ENCODE data around the gene TMEM9B. TPM values are rescaled to one million over a fixed set of nuclear protein-coding genes. Genes with fewer than 3 reads are reported as not detected.
A peak's percentile ranks its signal among the peaks of the same experiment; 100 is the strongest.

Gene TMEM9B
- total RNA-seq, 1 experiment from 2014 or later = 30.0 TPM

- no peaks in the 10 kb centered on the region for H3K4me1 Mint-ChIP-seq (ENCODE audit: insufficient read depth, unreplicated experiment)
- no peak for TF ChIP-seq CTCF (IDR thresholded peaks at IDR 0.05; ENCODE audit: unreplicated experiment)
- no TSS peak for BruUV-seq (replicated peaks)
Measured at GRCh38 chr11:8971924-8972316, 7.7 kb upstream of the TMEM9B start.

GRCh38 chr11:8971196-8971923 lies 7.1 kb upstream of the TMEM9B start:
- CTCF ChIA-PET = interaction anchor here (0.7 to 0.8 kb wide), 2 partner anchors 44 to 125 kb away, joined by 3 read pairs; no protein-coding TSS in a partner anchor
- Mint-ChIP-seq H3K27me3 (ENCODE audit: insufficient read depth, unreplicated experiment) (no peaks in the 10 kb centered on the region), H3K9me3 (ENCODE audit: unreplicated experiment) (no peaks in the 10 kb centered on the region), H3K27ac (ENCODE audit: low read depth, unreplicated experiment) (no peak overlapping the region), H3K36me3 (ENCODE audit: insufficient read depth, unreplicated experiment) (no peaks in the 10 kb centered on the region), H3K4me1 (ENCODE audit: insufficient read depth, unreplicated experiment) (no peaks in the 10 kb centered on the region), H3K4me3 (ENCODE audit: unreplicated experiment) (no peak overlapping the region)
- BruUV-seq (replicated peaks) = no TSS peak
- DNase-seq (ENCODE audit: unreplicated experiment) = no peak
- POLR2A ChIA-PET = interaction anchor here (1.0 to 1.3 kb wide), 3 partner anchors 8 to 289 kb away, joined by 3 to 4 read pairs (median 4); partner anchors contain the start of genes RPL27A and TRIM66
- TF ChIP-seq CTCF (IDR thresholded peaks at IDR 0.05; ENCODE audit: unreplicated experiment) = no peak
- intact Hi-C loops (cut with micrococcal nuclease) = no loop called here

More at GRCh38 chr11:8971924-8972316, 7.7 kb upstream of the TMEM9B start:
- DNase-seq (ENCODE audit: unreplicated experiment) = no peak
- Mint-ChIP-seq H3K4me3 (ENCODE audit: unreplicated experiment) (no peak overlapping the region), H3K27ac (ENCODE audit: low read depth, unreplicated experiment) (no peak overlapping the region), H3K27me3 (ENCODE audit: insufficient read depth, unreplicated experiment) (no peaks in the 10 kb centered on the region), H3K9me3 (ENCODE audit: unreplicated experiment) (no peaks in the 10 kb centered on the region), H3K36me3 (ENCODE audit: insufficient read depth, unreplicated experiment) (no peaks in the 10 kb centered on the region)
- intact Hi-C loops (cut with micrococcal nuclease) = no loop called here
- ChIA-PET CTCF (interaction anchor here (0.6 to 1.4 kb wide), 3 partner anchors 43 to 443 kb away, joined by 3 to 6 read pairs (median 3); no protein-coding TSS in a partner anchor), POLR2A (interaction anchor here (1.2 to 1.7 kb wide), 3 partner anchors 8 to 9 kb away, joined by 3 to 7 read pairs (median 4); partner anchors contain the start of gene TMEM9B)

GRCh38 chr11:8967184-8967583 lies 2.9 kb upstream of the TMEM9B start:
- no peaks in the 10 kb centered on the region for H3K9me3 Mint-ChIP-seq (ENCODE audit: unreplicated experiment)
- H3K4me3 Mint-ChIP-seq (ENCODE audit: unreplicated experiment) = no peak overlapping the region
- peaks cover 13% of the 10 kb centered on the region for H3K4me1 Mint-ChIP-seq (ENCODE audit: insufficient read depth, unreplicated experiment)
- H3K27me3 Mint-ChIP-seq (ENCODE audit: insufficient read depth, unreplicated experiment) = no peaks in the 10 kb centered on the region
- no TSS peak for BruUV-seq (replicated peaks)
- no peak for TF ChIP-seq CTCF (IDR thresholded peaks at IDR 0.05; ENCODE audit: unreplicated experiment)
- DNase-seq (ENCODE audit: unreplicated experiment) = no peak
- intact Hi-C loops (cut with micrococcal nuclease) = no loop called here
- ChIA-PET POLR2A (interaction anchor here (1.0 kb wide), 1 partner anchor 285 kb away, joined by 3 read pairs; the partner anchor contains the start of genes RPL27A and TRIM66), CTCF (no interaction called here)
- H3K36me3 Mint-ChIP-seq (ENCODE audit: insufficient read depth, unreplicated experiment) = peaks cover 10% of the 10 kb centered on the region
- H3K27ac Mint-ChIP-seq (ENCODE audit: low read depth, unreplicated experiment) = no peak overlapping the region

- DNase-seq (ENCODE audit: unreplicated experiment) = peak; percentile 83
- BruUV-seq (replicated peaks) = no TSS peak
- Mint-ChIP-seq H3K27me3 (ENCODE audit: insufficient read depth, unreplicated experiment) (no peaks in the 10 kb centered on the region), H3K9me3 (ENCODE audit: unreplicated experiment) (no peaks in the 10 kb centered on the region), H3K27ac (ENCODE audit: low read depth, unreplicated experiment) (peak overlapping the region; percentile 72), H3K4me3 (ENCODE audit: unreplicated experiment) (peak overlapping the region; percentile 85), H3K36me3 (ENCODE audit: insufficient read depth, unreplicated experiment) (peaks cover 10% of the 10 kb centered on the region), H3K4me1 (ENCODE audit: insufficient read depth, unreplicated experiment) (peaks cover 20% of the 10 kb centered on the region)
- no peak for TF ChIP-seq CTCF (IDR thresholded peaks at IDR 0.05; ENCODE audit: unreplicated experiment)
- POLR2A ChIA-PET = interaction anchor here (0.7 to 3.0 kb wide), 40 partner anchors 8 to 1845 kb away, joined by 3 to 34 read pairs (median 4); partner anchors contain the start of genes AKIP1, CTR9, DENND5A and EIF4G2
- intact Hi-C loops (cut with micrococcal nuclease) = loop anchor here (1.0 kb wide), 2 partner anchors 174 to 543 kb away; no protein-coding TSS in a partner anchor
- CTCF ChIA-PET = interaction anchor here (0.5 to 2.6 kb wide), 13 partner anchors 46 to 965 kb away, joined by 3 to 20 read pairs (median 3); a partner anchor contains a TSS
Measured at GRCh38 chr11:8963569-8964323, 496 bp downstream of the TMEM9B start.

Measured in MCF 10A (cell line).